K562 treated with DMSO at 1 percent for 12 hours (cell line): ENCODE data around the gene KLK2. TPM values are rescaled to one million over a fixed set of nuclear protein-coding genes. Genes with fewer than 3 reads are reported as not detected.

Experiments used
- total RNA-seq: library from RNA; unstranded; fragments of 300-600 nt; gene quantifications from 2 replicates; pipeline ENCODE4 v1.2.3, GENCODE V29; 2022; ENCODE audit not compliant: insufficient read depth

Gene KLK2
- total RNA-seq = not detected in 2 replicates

GRCh38 chr19:50873056-50873455, at the start of gene KLK2:
Gene KLK2 (plus strand): TSS chr19:50873439. CDS start chr19:50873474, 35 bp downstream.

GRCh38 chr19:50833117-50833801, 40.0 kb upstream of the KLK2 start, which contains the start of gene KLK15:
Gene KLK15 (minus strand): TSS chr19:50833574. CDS start chr19:50831492, 2,082 bp downstream.

GRCh38 chr19:50854636-50855410, 18.4 kb upstream of the KLK2 start, which contains the start of gene KLK3:
Gene KLK3 (plus strand): TSS chr19:50854915. CDS start chr19:50854956, 41 bp downstream.

GRCh38 chr19:50911206-50912101, 38.2 kb downstream of the KLK2 start, which contains the start of gene KLK4:
Gene KLK4 (minus strand): TSS chr19:50911395. CDS start chr19:50910738, 657 bp downstream.

Other genes with a start within 250 kb of the KLK2 start
- 1.6 and 6.4 TPM in 2 replicates for gene SYT3, start 233.6 kb upstream of the KLK2 start, total RNA-seq
- 42.4 and 48.8 TPM in 2 replicates for gene C19orf81, start 224.0 kb upstream of the KLK2 start, total RNA-seq
- gene SHANK1, start 153.6 kb upstream of the KLK2 start, total RNA-seq = 1.1 TPM in 1 of 2 replicates, not detected in the other
- gene CLEC11A, start 150.1 kb upstream of the KLK2 start, total RNA-seq = 74.7 and 127 TPM in 2 replicates
- gene GPR32, start 103.0 kb upstream of the KLK2 start, total RNA-seq = not detected in 2 replicates
- gene ACP4, start 83.0 kb upstream of the KLK2 start, total RNA-seq = not detected in 2 replicates
- gene KLK1, start 49.7 kb upstream of the KLK2 start, total RNA-seq = 18.4 and 21.5 TPM in 2 replicates
- gene KLK15, start 39.9 kb upstream of the KLK2 start, total RNA-seq = not detected in 2 replicates
- not detected in 2 replicates for gene KLK3, start 18.5 kb upstream of the KLK2 start, total RNA-seq
- not detected in 2 replicates for gene KLK4, start 38.0 kb downstream of the KLK2 start, total RNA-seq
- gene KLK5, start 79.6 kb downstream of the KLK2 start, total RNA-seq = not detected in 2 replicates
- gene KLK6, start 96.2 kb downstream of the KLK2 start, total RNA-seq = not detected in 2 replicates
- gene KLK7, start 110.5 kb downstream of the KLK2 start, total RNA-seq = not detected in 2 replicates
- not detected in 2 replicates for gene KLK8, start 128.2 kb downstream of the KLK2 start, total RNA-seq
- gene KLK10, start 146.3 kb downstream of the KLK2 start, total RNA-seq = not detected in 2 replicates
- not detected in 2 replicates for gene KLK11, start 153.2 kb downstream of the KLK2 start, total RNA-seq
- not detected in 2 replicates for gene KLK12, start 161.6 kb downstream of the KLK2 start, total RNA-seq
- 1.7 and 2.0 TPM in 2 replicates for gene KLK13, start 191.7 kb downstream of the KLK2 start, total RNA-seq
- gene KLK14, start 209.4 kb downstream of the KLK2 start, total RNA-seq = not detected in 2 replicates
- gene CTU1, start 235.0 kb downstream of the KLK2 start, total RNA-seq = 13.7 and 31.1 TPM in 2 replicates